Mesodermal cell (in vitro differentiated cells): Measurements from ENCODE around the gene PDLIM4.

Experiments used
- H3K27ac ChIP-seq: 2 replicates; pipeline ENCODE4 v1.7.0; 2013; ENCODE audit warnings: mild to moderate bottlenecking, low read depth, low read length, moderate library complexity; ENCODE audit not compliant: severe bottlenecking
- H3K36me3 ChIP-seq: 2 replicates; pipeline ENCODE4 v1.7.1; 2013; ENCODE audit warnings: mild to moderate bottlenecking, low read length, moderate library complexity; ENCODE audit not compliant: control insufficient read depth, insufficient read depth
- H3K4me1 ChIP-seq: one replicate; pipeline ENCODE4 v1.7.1; 2013; ENCODE audit warnings: mild to moderate bottlenecking, low read length; ENCODE audit not compliant: insufficient read depth, control insufficient read depth, poor library complexity, severe bottlenecking
- H3K4me3 ChIP-seq: 2 replicates; pipeline ENCODE4 v1.7.0; 2013; ENCODE audit warnings: low read length, control low read depth, mild to moderate bottlenecking; ENCODE audit not compliant: insufficient read depth, poor library complexity, severe bottlenecking; ENCODE audit errors: extremely low read depth
- H3K9me3 ChIP-seq: 2 replicates; pipeline ENCODE4 v1.7.1; 2013; ENCODE audit warnings: mild to moderate bottlenecking, low read length, moderate library complexity; ENCODE audit not compliant: control insufficient read depth
- WGBS, 2 experiments: methylation state at CpG; one replicate each; pipeline ENCODE4 v1.1.5; 2013; ENCODE audit warnings: missing lambda C conversion rate in 2 of 2; ENCODE audit not compliant: insufficient coverage in 2 of 2; 5-methylcytosine and 5-hydroxymethylcytosine counted together

The PDLIM4 gene

DNA sequence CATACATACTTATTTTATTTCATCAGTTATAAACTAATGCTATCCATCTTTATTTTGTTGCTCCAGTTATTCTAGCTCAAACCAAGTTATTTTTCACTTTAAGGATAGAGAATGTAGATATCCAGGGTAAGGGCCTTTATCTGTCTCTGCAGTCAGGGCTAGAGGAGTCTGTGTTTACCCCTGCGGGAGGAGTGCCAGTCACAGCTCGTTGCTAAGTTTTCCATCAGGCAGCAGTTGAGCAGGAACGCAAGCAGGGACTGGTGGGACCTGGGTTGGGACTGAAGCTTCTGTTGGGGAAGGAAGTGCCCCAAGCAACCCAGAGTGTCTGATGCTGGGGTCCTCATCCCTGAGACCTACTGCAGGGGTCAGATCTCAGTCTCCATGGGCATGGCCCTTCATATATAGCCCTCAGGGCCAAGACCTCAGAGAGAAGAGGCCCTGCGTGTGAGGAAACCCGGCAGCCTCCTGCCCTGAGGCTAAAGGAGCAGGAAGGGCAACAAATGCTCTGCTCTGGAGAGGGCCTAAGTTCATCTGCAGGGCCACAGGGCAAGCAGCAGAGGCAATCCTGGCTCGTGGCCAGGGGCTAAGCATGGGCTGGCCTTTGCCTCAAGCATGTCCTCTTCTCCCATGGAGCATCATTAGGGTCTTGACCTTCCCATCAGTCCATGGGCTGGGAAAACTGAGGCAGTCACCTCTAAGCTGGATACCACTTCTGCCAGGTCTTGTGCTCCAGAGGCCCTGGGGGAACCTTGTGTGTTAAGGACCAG lies 43.3 kb downstream of the PDLIM4 start:
- peaks cover 12% of the 10 kb centered on the region for H3K4me1 ChIP-seq
- H3K36me3 ChIP-seq = no peaks in the 10 kb centered on the region
- no peak overlapping the region for H3K4me3 ChIP-seq
- WGBS, 2 experiments = 86 to 87% methylated on average over 6 of the region's 6 CpGs
- H3K27ac ChIP-seq = no peak overlapping the region
- H3K9me3 ChIP-seq = peaks cover 6% of the 10 kb centered on the region

DNA sequence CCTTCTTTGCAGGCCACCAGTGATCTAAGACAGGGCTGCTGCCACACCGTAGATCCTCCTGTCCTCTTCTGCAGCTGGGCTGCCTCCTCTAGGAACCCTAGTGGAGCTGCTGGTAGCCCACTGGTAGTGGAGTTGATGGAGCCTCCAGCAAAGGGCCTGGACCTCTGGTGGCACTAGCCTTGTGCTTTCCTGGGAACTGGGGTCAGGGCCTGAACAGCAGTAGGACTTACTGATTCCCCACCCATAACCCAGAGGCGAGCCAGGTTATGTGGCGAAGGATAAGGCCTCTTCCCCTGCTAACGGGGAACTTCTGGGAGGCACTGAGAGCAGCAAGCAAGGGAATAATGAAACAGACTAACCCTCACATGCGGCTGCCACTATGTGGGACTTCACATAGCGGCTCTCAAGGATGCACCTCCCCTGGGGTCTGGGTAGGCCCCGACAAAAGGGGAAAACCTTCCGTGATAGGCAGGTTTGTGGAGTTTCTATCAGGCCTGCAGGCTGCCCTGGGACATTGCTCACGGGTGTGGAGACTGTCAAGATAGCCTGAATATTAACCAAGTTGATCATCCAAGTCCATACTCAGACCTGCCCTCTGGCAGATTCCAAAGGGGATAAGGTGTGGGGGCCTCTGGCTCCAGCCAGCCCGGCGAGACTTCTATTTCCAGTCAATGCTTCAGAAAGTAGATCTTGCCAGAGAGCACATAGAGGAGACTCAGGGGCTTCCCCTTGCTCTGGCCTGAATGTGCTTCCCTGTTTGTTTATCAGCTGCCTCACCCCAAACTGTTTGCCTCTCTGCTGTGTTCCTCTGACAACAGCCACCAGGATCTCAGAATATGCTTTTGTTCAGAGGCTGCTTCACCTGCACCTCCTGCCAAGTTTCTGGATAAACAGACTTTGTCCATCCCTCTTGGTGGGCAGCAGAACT lies 44.1 kb downstream of the PDLIM4 start:
- H3K4me3 ChIP-seq = no peak overlapping the region
- 86 to 89% methylated on average over 10 of the region's 11 CpGs for WGBS, 2 experiments
- H3K27ac ChIP-seq = no peak overlapping the region
- peaks cover 7% of the 10 kb centered on the region for H3K9me3 ChIP-seq
- H3K4me1 ChIP-seq = peaks cover 9% of the 10 kb centered on the region
- H3K36me3 ChIP-seq = no peaks in the 10 kb centered on the region

DNA sequence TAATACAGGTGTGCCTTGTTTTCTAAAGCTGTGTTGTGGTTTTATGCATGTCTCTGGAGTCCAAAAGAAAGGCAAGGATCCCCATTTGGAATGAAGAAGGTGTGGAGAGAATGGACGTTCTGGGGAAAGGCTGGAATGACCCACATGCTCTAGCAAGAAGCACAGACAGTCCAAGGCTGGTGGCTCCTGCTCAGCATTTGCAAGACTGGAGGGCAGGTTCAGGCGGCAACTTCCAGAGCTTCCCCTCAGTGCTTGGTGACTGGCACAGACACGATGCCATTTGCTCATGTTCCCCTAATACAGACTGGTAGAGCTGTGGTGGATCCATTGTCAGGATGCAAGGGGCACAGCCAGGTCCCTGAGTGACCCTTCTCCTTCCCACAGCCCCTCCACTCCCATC lies 44.9 kb downstream of the PDLIM4 start:
- H3K9me3 ChIP-seq = peaks cover 7% of the 10 kb centered on the region
- H3K36me3 ChIP-seq = no peaks in the 10 kb centered on the region
- no peak overlapping the region for H3K4me3 ChIP-seq
- H3K4me1 ChIP-seq = peaks cover 9% of the 10 kb centered on the region
- no peak overlapping the region for H3K27ac ChIP-seq
- 87 to 88% methylated on average over 3 of the region's 3 CpGs for WGBS, 2 experiments

DNA sequence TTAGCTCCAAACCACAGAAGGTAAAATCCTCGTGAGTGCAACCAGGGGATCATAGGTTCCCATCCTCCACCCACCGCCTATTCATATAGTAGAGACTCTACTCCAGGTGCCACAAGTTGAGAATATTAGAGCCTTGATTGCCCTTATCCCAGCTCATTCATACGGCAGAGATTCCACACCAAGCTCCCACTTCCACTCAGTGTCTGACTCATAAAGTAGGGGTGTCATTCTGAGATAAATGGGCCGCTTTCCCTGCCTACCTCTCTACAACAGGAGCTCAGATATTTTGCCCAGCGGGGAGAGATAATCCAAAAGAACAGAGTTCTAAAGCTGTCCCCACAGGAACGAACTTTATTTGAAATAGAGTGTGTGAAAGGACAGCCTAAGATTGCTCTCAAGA lies 46.1 kb downstream of the PDLIM4 start:
- H3K27ac ChIP-seq = no peak overlapping the region
- H3K4me1 ChIP-seq = peaks cover 9% of the 10 kb centered on the region
- no peaks in the 10 kb centered on the region for H3K36me3 ChIP-seq
- 87 to 88% methylated on average over 2 to 3 of the region's 6 CpGs for WGBS, 2 experiments
- H3K4me3 ChIP-seq = no peak overlapping the region
- H3K9me3 ChIP-seq = peaks cover 7% of the 10 kb centered on the region

DNA sequence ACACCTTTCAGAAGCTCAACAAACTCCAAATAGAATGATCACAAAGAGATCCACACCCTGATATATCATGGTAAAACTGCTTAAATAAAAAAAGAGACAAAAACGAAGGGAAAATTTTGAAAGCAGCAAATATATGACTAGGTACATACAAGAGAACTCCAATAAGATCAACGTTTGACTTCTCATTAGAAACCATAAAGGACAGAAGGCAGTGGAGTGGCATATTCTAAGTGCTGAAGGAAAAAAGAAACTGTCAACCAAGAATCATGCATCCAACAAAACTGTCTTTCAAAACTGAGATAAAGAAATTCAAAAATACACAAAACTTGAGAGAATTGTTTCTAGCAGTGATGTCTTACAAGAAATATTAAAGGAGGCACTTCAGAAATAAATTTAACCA lies 47.9 kb downstream of the PDLIM4 start:
- no peaks in the 10 kb centered on the region for H3K36me3 ChIP-seq
- no peak overlapping the region for H3K27ac ChIP-seq
- H3K9me3 ChIP-seq = peaks cover 7% of the 10 kb centered on the region
- WGBS, 2 experiments = no CpG with 5 or more reads among the region's 2 CpGs
- peaks cover 8% of the 10 kb centered on the region for H3K4me1 ChIP-seq
- H3K4me3 ChIP-seq = no peak overlapping the region

DNA sequence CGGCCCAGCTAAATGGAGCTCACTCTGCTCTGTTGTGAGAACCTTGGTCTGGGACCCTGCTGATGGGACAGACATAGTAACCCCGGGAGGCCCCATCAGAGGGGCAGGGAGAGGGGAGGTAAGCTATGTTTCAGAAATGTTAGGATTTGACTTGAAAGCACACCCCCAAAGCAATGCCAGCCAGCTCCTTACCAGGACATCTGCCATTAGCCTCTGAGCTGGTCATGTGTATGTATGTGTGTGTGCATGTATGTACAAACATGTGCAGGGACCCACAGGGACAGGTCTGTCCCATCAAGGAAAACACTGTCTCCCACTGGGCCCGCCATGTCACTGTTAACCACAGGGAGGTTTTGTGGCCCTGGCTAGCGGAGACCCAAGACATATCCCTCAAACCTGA lies 51.2 kb downstream of the PDLIM4 start:
- Histone ChIP-seq H3K27ac (no peak overlapping the region), H3K4me1 (peaks cover under 1% of the 10 kb centered on the region), H3K36me3 (no peaks in the 10 kb centered on the region), H3K4me3 (no peak overlapping the region), H3K9me3 (peaks cover 7% of the 10 kb centered on the region)
- 89 to 95% methylated on average over 4 of the region's 4 CpGs for WGBS, 2 experiments

DNA sequence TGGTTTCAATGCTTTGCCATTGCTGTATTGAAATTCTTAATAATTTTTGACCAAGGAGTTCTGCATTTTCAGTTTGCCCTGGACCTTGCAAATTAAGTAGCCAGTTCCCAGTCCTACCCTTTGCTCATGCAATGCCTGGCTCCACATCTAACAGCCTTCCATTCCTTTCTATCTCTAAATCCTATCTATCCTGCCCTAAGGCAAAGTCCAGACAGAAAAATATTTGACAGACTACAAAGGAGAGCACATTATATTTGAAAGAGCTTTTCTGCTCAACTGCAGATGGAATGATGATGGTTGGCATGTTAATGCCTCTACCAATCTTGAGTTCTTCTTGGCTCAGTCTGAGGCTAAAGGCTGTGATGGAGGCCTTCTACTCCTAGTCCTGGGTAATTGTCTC lies 52.2 kb downstream of the PDLIM4 start:
- Histone ChIP-seq H3K9me3 (peaks cover 7% of the 10 kb centered on the region), H3K4me1 (no peaks in the 10 kb centered on the region), H3K27ac (no peak overlapping the region), H3K4me3 (no peak overlapping the region), H3K36me3 (no peaks in the 10 kb centered on the region)

DNA sequence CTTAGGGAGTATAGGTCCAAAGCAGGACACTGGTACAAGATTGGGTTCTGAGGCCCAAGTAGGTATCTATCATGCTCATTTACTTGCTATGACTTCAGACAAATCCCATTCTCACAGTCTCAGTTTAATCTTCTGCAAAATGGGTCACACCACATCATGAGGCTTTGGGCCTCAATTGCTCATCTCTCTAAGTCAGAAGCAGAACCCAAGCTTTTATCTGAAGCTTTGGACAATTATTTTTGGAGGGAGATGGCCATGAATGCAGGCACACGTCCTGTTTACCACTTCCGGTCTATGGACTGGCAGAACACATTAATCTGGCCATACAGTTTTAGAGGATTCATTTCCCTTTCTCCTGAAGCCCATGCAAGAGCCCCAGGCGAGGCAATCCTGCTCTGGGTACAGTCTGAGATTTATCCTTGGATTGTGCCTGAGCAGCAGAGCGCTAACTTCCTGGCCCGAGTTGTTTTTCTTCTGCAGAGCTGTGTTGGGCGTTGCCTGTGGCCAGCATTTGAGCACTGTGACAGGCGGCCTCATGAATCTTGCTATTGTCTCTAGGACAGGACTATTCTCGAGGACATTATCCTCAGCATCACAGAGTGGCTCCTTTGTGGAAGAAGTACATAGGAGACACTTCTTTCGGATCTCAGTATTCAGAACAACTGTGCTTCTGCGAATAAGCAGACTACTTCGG lies 52.8 kb downstream of the PDLIM4 start:
- Histone ChIP-seq H3K27ac (no peak overlapping the region), H3K36me3 (no peaks in the 10 kb centered on the region), H3K9me3 (peaks cover 6% of the 10 kb centered on the region), H3K4me3 (no peak overlapping the region), H3K4me1 (no peaks in the 10 kb centered on the region)
- WGBS, 2 experiments = 85 to 93% methylated on average over 11 of the region's 11 CpGs

DNA sequence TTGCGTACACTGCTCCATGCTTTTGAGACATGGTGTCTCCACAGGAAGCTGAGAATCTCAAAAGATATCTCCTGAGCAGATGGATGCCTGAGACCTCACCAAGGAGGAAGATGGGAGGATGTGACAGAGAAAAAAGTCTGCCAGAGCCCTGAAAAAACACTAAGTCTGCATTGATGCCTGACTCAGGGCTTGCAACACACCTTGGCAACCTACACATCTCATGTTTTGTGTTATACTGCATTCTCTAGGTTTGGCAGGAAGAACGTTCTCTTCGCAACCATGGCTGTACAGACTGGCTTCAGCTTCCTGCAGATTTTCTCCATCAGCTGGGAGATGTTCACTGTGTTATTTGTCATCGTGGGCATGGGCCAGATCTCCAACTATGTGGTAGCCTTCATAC lies 55.9 kb downstream of the PDLIM4 start:
- 92 to 93% methylated on average over 3 to 4 of the region's 4 CpGs for WGBS, 2 experiments
- H3K9me3 ChIP-seq = no peaks in the 10 kb centered on the region
- H3K27ac ChIP-seq = no peak overlapping the region

DNA sequence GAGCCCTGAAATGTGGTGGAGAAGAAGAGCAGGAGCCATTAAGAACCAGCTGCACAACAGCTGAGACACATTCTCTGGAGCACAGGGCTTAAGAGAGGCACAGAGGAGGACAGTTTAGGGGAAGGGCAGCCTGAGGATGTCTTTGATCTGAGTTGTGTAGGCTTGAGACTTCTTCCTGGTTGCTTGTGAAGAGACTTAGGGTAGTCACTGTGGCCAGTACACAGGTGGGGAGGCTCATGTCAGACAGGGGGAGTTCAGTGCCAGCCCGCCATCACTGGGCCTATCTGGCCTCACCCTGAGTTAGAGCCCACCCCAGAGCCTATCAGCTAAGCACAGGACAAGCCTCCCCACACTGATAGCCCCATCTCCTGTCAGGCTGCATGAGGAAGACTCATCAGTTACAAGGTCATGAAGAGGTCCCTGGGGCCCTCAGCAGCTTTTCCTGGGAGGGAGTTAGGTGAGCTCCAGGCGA lies 56.5 kb downstream of the PDLIM4 start:
- H3K9me3 ChIP-seq = no peaks in the 10 kb centered on the region
- H3K4me1 ChIP-seq = no peaks in the 10 kb centered on the region
- WGBS, 2 experiments = 94 to 100% methylated on average over 1 to 2 of the region's 2 CpGs
- no peaks in the 10 kb centered on the region for H3K36me3 ChIP-seq
- no peak overlapping the region for H3K27ac ChIP-seq
- H3K4me3 ChIP-seq = no peak overlapping the region

More for the DNA sequence above, 55.9 kb downstream of the PDLIM4 start:
- no peaks in the 10 kb centered on the region for H3K36me3 ChIP-seq
- no peaks in the 10 kb centered on the region for H3K4me1 ChIP-seq
- H3K4me3 ChIP-seq = no peak overlapping the region
